ENCODE results near the gene ACE. TPM values are rescaled to one million over a fixed set of nuclear protein-coding genes. Genes with fewer than 3 reads are reported as not detected.
A peak's percentile ranks its signal among the peaks of the same experiment; 100 is the strongest.

Gene ACE
- total RNA-seq, 4 donors from 2014 or later: 42.9 to 1,678 (median 1,106) TPM

GRCh38 chr17:63498626-63499195 is 21.9 kb downstream of the ACE start:
- no peak overlapping the region for H3K4me3 ChIP-seq
- DNase-seq: no peak
- TF ChIP-seq CTCF (IDR thresholded peaks at IDR 0.05) (no peak), POLR2A (IDR thresholded peaks at IDR 0.05) (no peak)
- no peaks in the 10 kb centered on the region for H3K27me3 ChIP-seq
- H3K27ac ChIP-seq: peak overlapping the region in 2 of 4 donors; percentile 43 to 60
- H3K36me3 ChIP-seq: peaks cover 0 to 24% (median 0%) of the 10 kb centered on the region in 3 donors
- no peaks in the 10 kb centered on the region for H3K4me1 ChIP-seq
- no peaks in the 10 kb centered on the region for H3K9me3 ChIP-seq

GRCh38 chr17:63500543-63501390 is 23.9 kb downstream of the ACE start:
- no peak for DNase-seq
- Histone ChIP-seq H3K36me3 (peaks cover 0 to 13% (median 0%) of the 10 kb centered on the region in 3 donors), H3K27me3 (no peaks in the 10 kb centered on the region), H3K27ac (peak overlapping the region in 1 of 4 donors; percentile 46), H3K4me3 (no peak overlapping the region), H3K9me3 (no peaks in the 10 kb centered on the region), H3K4me1 (no peaks in the 10 kb centered on the region)
- TF ChIP-seq CTCF (IDR thresholded peaks at IDR 0.05): no peak
- peak in 1 of 2 donors; percentile 20 for TF ChIP-seq POLR2A (IDR thresholded peaks at IDR 0.05)

GRCh38 chr17:63503341-63503705 is 26.5 kb downstream of the ACE start:
- Histone ChIP-seq H3K27ac (no peak overlapping the region), H3K9me3 (no peaks in the 10 kb centered on the region), H3K4me3 (no peak overlapping the region), H3K4me1 (no peaks in the 10 kb centered on the region), H3K27me3 (no peaks in the 10 kb centered on the region), H3K36me3 (no peaks in the 10 kb centered on the region)
- no peak for TF ChIP-seq CTCF (IDR thresholded peaks at IDR 0.05)
- no peak for TF ChIP-seq POLR2A (IDR thresholded peaks at IDR 0.05)
- DNase-seq: no peak

GRCh38 chr17:63504261-63504660 is 27.4 kb downstream of the ACE start:
- Histone ChIP-seq H3K4me3 (no peak overlapping the region), H3K9me3 (no peaks in the 10 kb centered on the region), H3K27ac (no peak overlapping the region), H3K4me1 (no peaks in the 10 kb centered on the region), H3K27me3 (no peaks in the 10 kb centered on the region), H3K36me3 (no peaks in the 10 kb centered on the region)
- no peak for DNase-seq
- TF ChIP-seq CTCF (IDR thresholded peaks at IDR 0.05) (no peak), POLR2A (IDR thresholded peaks at IDR 0.05) (no peak)

GRCh38 chr17:63505341-63505740 is 28.5 kb downstream of the ACE start:
- no peaks in the 10 kb centered on the region for H3K4me1 ChIP-seq
- no peaks in the 10 kb centered on the region for H3K27me3 ChIP-seq
- TF ChIP-seq POLR2A (IDR thresholded peaks at IDR 0.05) (no peak), CTCF (IDR thresholded peaks at IDR 0.05) (no peak)
- no peak overlapping the region for H3K27ac ChIP-seq
- H3K9me3 ChIP-seq: no peaks in the 10 kb centered on the region
- no peak overlapping the region for H3K4me3 ChIP-seq
- no peak for DNase-seq
- no peaks in the 10 kb centered on the region for H3K36me3 ChIP-seq
